HG02588 (cell line): ENCODE measurements around the gene BSPH1.
"Not testable (repeated sequence)": the region's sequence is repeated elsewhere in the genome, so short reads cannot be mapped to it uniquely, and the experiment has no call there.

Experiments
- ATAC-seq: cut with Tn5 transposase; IDR thresholded peaks from one replicate; pipeline ENCODE4 v1.9.1; 2021; ENCODE audit warnings: mild to moderate bottlenecking, moderate library complexity; ENCODE audit not compliant: unreplicated experiment

BSPH1 gene

GRCh38 chr19:47992070-47992469, at the start of gene BSPH1:
TSS of gene BSPH1 (minus strand) at chr19:47992170. CDS start at chr19:47992081, 89 bp downstream.
- no peak for ATAC-seq

- no peak for ATAC-seq
Observed at GRCh38 chr19:48036765-48037164, 44.8 kb upstream of the BSPH1 start.

- no peak for ATAC-seq
Observed at GRCh38 chr19:48033604-48034003, 41.6 kb upstream of the BSPH1 start.

- ATAC-seq: no peak
Observed at GRCh38 chr19:48030073-48030472, 38.1 kb upstream of the BSPH1 start.

- ATAC-seq: no peak
Observed at GRCh38 chr19:48029431-48029830, 37.5 kb upstream of the BSPH1 start.

GRCh38 chr19:48025480-48025879, 33.5 kb upstream of the BSPH1 start:
- no peak for ATAC-seq

- no peak for ATAC-seq
Observed at GRCh38 chr19:48023518-48023917, 31.5 kb upstream of the BSPH1 start.

- ATAC-seq: no peak
Observed at GRCh38 chr19:48023011-48023410, 31.0 kb upstream of the BSPH1 start.

GRCh38 chr19:48020686-48021085, 28.7 kb upstream of the BSPH1 start:
- ATAC-seq: no peak

- no peak for ATAC-seq
Observed at GRCh38 chr19:48010932-48011758, 19.2 kb upstream of the BSPH1 start.

- no peak for ATAC-seq
Observed at GRCh38 chr19:48006762-48007161, 14.8 kb upstream of the BSPH1 start.

- ATAC-seq: no peak
Observed at GRCh38 chr19:48004236-48004635, 12.3 kb upstream of the BSPH1 start.

- ATAC-seq: no peak
Observed at GRCh38 chr19:48000846-48001245, 8.9 kb upstream of the BSPH1 start.

GRCh38 chr19:47998800-47999199, 6.8 kb upstream of the BSPH1 start:
- no peak for ATAC-seq

GRCh38 chr19:47996230-47996727, 4.3 kb upstream of the BSPH1 start:
- no peak for ATAC-seq

- ATAC-seq: no peak
Observed at GRCh38 chr19:47994209-47994802, 2.3 kb upstream of the BSPH1 start, which contains the start of gene ELSPBP1. TSS of gene ELSPBP1 (plus strand) at chr19:47994632. CDS start at chr19:48008668, 14,036 bp downstream.

GRCh38 chr19:47991191-47991808, 670 bp downstream of the BSPH1 start:
- ATAC-seq: no peak

- no peak for ATAC-seq
Observed at GRCh38 chr19:47973529-47973928, 18.4 kb downstream of the BSPH1 start.

- not testable (repeated sequence) for ATAC-seq
Observed at GRCh38 chr19:47955936-47956335, 36.0 kb downstream of the BSPH1 start.

- ATAC-seq: not testable (repeated sequence)
Observed at GRCh38 chr19:47952132-47952531, 39.8 kb downstream of the BSPH1 start.

GRCh38 chr19:47949852-47950521, 42.0 kb downstream of the BSPH1 start:
- not testable (repeated sequence) for ATAC-seq
